SK-N-MC (cell line): ENCODE results near the gene TICAM1.

Experiments used
- EZH2 ChIP-seq: fragments of 200-600 bp; sonication (generic); IDR thresholded peaks from one replicate; pipeline ENCODE4 v1.6.1; 2017; ENCODE audit warnings: antibody characterized with exemption
- FOXP2 ChIP-seq: optimal IDR thresholded peaks from 2 replicates; pipeline ENCODE3; 2011; ENCODE audit warnings: mild to moderate bottlenecking, moderate library complexity; ENCODE audit not compliant: insufficient read depth; ENCODE audit errors: extremely low read length, control extremely low read depth
- POLR2AphosphoS5 ChIP-seq: IDR thresholded peaks from 2 replicates; pipeline ENCODE4 v1.6.1; 2012; ENCODE audit warnings: mild to moderate bottlenecking, low read depth, low read length, borderline replicate concordance

DNA sequence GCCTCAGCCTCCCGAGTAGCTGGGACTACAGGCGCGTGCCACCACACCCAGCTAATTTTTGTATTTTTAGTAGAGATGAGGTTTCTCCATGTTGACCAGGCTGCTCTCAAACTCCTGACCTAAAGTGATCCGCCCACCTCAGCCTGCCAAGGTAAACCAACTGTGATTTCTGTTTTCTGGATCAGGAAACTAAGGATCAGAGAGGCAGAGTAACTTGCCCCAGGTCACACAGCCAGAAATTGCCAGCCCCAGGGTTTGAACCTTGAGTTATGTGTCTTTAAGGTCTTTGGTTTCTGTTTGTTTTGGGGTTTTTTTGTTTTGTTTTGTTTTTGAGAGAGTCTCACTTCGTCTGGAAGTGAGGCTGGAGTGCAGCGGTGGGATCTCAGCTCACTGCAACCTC, 40.2 kb upstream of the TICAM1 start:
- TF ChIP-seq POLR2AphosphoS5 (no peak), EZH2 (no peak), FOXP2 (no peak)
